22Rv1 (cell line): ENCODE data around the gene TBX5.

ENCODE experiments used
- H3K27ac ChIP-seq: fragments of 450-650 bp; 2 replicates; pipeline ENCODE4 v1.5.1; 2017
- ZFX ChIP-seq: fragments of 450-650 bp; IDR thresholded peaks from 2 replicates; pipeline ENCODE4 v1.6.1; 2017; ENCODE audit warnings: antibody characterized with exemption, borderline replicate concordance
- TF ChIP-seq, protein P1 (sequence below): fragments of 450-650 bp; IDR thresholded peaks from 2 replicates; pipeline ENCODE4 v1.5.1; 2017; ENCODE audit warnings: mild to moderate bottlenecking

Gene TBX5

DNA sequence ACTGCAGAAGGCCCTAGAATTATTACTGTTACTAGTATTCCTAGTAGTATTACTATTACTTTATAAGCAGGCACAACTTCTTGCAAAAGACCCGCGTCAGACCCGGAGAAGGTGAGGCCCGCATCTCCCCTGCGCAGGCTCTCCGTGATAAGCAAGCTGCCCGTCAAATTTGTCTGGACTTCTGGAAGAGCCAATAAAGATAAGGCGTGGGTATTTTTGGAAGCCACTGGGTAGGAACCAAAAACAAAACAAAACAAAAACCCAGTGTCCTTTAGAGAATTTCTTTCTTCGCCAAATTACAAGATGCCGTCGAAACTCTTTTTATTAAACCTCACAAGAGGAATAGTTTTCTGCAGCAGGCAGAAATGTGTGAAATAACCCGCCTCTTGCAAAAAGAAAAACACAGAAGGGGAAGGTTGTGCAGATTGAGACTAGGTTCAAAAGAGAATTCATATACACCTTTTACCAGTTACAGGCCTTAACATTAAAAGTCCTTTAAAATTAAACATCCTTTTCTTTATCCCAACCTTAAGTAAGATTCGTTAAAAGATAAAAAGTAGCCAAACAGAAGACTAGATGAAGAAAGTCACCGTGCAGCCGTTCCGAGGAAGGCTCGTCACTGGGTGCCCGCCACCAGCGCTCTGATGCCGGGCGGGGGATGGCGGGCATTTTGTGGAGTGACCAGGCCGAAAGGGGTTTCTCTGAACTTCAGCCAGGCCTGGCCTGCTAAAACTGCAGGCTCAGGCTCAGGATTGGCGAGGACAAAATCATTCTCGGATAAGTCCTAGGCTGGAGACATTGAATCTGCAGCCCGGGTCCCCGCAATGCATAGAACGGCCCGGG, 1.6 kb downstream of the TBX5 start:
- TF ChIP-seq, protein P1, sequence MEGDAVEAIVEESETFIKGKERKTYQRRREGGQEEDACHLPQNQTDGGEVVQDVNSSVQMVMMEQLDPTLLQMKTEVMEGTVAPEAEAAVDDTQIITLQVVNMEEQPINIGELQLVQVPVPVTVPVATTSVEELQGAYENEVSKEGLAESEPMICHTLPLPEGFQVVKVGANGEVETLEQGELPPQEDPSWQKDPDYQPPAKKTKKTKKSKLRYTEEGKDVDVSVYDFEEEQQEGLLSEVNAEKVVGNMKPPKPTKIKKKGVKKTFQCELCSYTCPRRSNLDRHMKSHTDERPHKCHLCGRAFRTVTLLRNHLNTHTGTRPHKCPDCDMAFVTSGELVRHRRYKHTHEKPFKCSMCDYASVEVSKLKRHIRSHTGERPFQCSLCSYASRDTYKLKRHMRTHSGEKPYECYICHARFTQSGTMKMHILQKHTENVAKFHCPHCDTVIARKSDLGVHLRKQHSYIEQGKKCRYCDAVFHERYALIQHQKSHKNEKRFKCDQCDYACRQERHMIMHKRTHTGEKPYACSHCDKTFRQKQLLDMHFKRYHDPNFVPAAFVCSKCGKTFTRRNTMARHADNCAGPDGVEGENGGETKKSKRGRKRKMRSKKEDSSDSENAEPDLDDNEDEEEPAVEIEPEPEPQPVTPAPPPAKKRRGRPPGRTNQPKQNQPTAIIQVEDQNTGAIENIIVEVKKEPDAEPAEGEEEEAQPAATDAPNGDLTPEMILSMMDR = no peak
- TF ChIP-seq ZFX = no peak
- no peak overlapping the region for H3K27ac ChIP-seq

- no peak overlapping the region for H3K27ac ChIP-seq
- TF ChIP-seq, protein P1 = no peak
- no peak for TF ChIP-seq ZFX
These were observed 2.3 kb downstream of the TBX5 start for GRCh38 chr12:114403690-114404066.

- TF ChIP-seq, protein P1 = peak; percentile 62
- TF ChIP-seq ZFX = no peak
- no peak overlapping the region for H3K27ac ChIP-seq
These were observed 2.8 kb downstream of the TBX5 start for GRCh38 chr12:114403011-114403689.

- TF ChIP-seq, protein P1 = no peak
- TF ChIP-seq ZFX = no peak
- H3K27ac ChIP-seq = no peak overlapping the region
These were observed 3.7 kb downstream of the TBX5 start for GRCh38 chr12:114402084-114402717.

- TF ChIP-seq, protein P1 = no peak
- no peak for TF ChIP-seq ZFX
- no peak overlapping the region for H3K27ac ChIP-seq
These were observed 4.4 kb downstream of the TBX5 start for GRCh38 chr12:114401328-114402083.

- TF ChIP-seq, protein P1 = no peak
- TF ChIP-seq ZFX = no peak
- H3K27ac ChIP-seq = no peak overlapping the region
These were observed 5.0 kb downstream of the TBX5 start for GRCh38 chr12:114400925-114401324.
